B cell (primary cell): ENCODE results near the gene C20orf173. TPM values are rescaled to one million over a fixed set of nuclear protein-coding genes. Genes with fewer than 3 reads are reported as not detected.
A peak's percentile ranks its signal among the peaks of the same experiment; 100 is the strongest.

ENCODE experiments used
- ATAC-seq: fragments of 200-7000 bp; cut with Tn5 transposase; one replicate; pipeline ENCODE4 v1.10.0; 2021; ENCODE audit warnings: low read depth, mild to moderate bottlenecking, moderate number of reproducible peaks, moderate library complexity
- CTCF ChIA-PET: fragments of 350-600 bp; sonication (Branson Sonifier 250); formaldehyde crosslinking; loops from one replicate; lab custom pipeline; 2021; ENCODE audit warnings: antibody characterized with exemption, inconsistent platforms; lab: Charles Lee
- POLR2A ChIA-PET: fragments of 350-600 bp; sonication (Branson Sonifier 250); formaldehyde crosslinking; loops from one replicate; lab custom pipeline; 2021; ENCODE audit warnings: antibody characterized with exemption; lab: Charles Lee
- DNase-seq: peaks from one replicate; pipeline ENCODE4 v3.0.0; 2013
- H2AFZ ChIP-seq: 2 replicates; pipeline ENCODE4 v1.6.1; 2012; ENCODE audit warnings: mild to moderate bottlenecking, low read depth, low read length; ENCODE audit not compliant: insufficient read depth, poor library complexity, severe bottlenecking
- H3K27ac ChIP-seq, 2 donors: 1 replicate in 1 of 2; 2 replicates in 1 of 2; pipeline ENCODE4 v1.5.1; 2012 to 2013; ENCODE audit warnings: low read length in 2 of 2, mild to moderate bottlenecking in 2 of 2, moderate library complexity in 1 of 2
- H3K27me3 ChIP-seq, 4 experiments: fragments of 200-600 bp in 1 of 4; sonication (generic) in 1 of 4; replicated peaks in 1 of 4; 1 replicate in 2 of 4; 2 replicates in 2 of 4; pipeline versions ENCODE4 v1.6.1 to v1.7.0; 2013 to 2016; ENCODE audit warnings: low read length in 3 of 4, mild to moderate bottlenecking in 2 of 4, mixed read lengths in 1 of 4, moderate library complexity in 1 of 4; ENCODE audit not compliant: insufficient read depth in 4 of 4, control insufficient read depth in 3 of 4; ENCODE audit errors: control extremely low read depth in 1 of 4
- H3K36me3 ChIP-seq, 2 experiments: replicated peaks in 1 of 2; 1 replicate in 1 of 2; 2 replicates in 1 of 2; pipeline versions ENCODE4 v1.6.1 to v1.7.1; 2013; ENCODE audit warnings: low read length in 1 of 2; ENCODE audit not compliant: insufficient read depth in 2 of 2, control insufficient read depth in 1 of 2; ENCODE audit errors: control extremely low read depth in 1 of 2, extremely low read depth in 1 of 2
- H3K4me1 ChIP-seq, 2 donors: fragments of 200-600 bp in 1 of 2; sonication (generic) in 1 of 2; 1 replicate in 1 of 2; 2 replicates in 1 of 2; pipeline versions ENCODE4 v1.5.1 to v1.6.1; 2013 to 2017; ENCODE audit warnings: low read length in 2 of 2; ENCODE audit not compliant: control insufficient read depth in 2 of 2, insufficient read depth in 2 of 2
- H3K4me2 ChIP-seq: replicated peaks from 2 replicates; pipeline ENCODE3; 2012; ENCODE audit warnings: mild to moderate bottlenecking, low read depth, low read length; ENCODE audit not compliant: poor library complexity, severe bottlenecking
- H3K4me3 ChIP-seq, 5 experiments: fragments of 200-600 bp in 1 of 5; sonication (generic) in 1 of 5; 1 replicate in 3 of 5; 2 replicates in 2 of 5; pipeline versions ENCODE4 v1.5.1 to v1.7.0; 2011 to 2016; ENCODE audit warnings: low read length in 4 of 5, mild to moderate bottlenecking in 4 of 5, low read depth in 2 of 5, control low read depth in 1 of 5, moderate library complexity in 1 of 5; ENCODE audit not compliant: insufficient read depth in 1 of 5; ENCODE audit errors: control extremely low read depth in 1 of 5, extremely low read depth in 1 of 5
- H3K79me2 ChIP-seq: fragments of 200-600 bp; sonication (generic); one replicate; pipeline ENCODE4 v1.6.0; 2016; ENCODE audit warnings: low read length; ENCODE audit not compliant: control insufficient read depth, insufficient read depth
- H3K9ac ChIP-seq: fragments of 200-600 bp; sonication (generic); 2 replicates; pipeline ENCODE4 v1.6.1; 2017; ENCODE audit warnings: mild to moderate bottlenecking, low read length, moderate library complexity
- H3K9me3 ChIP-seq, 3 donors: one replicate each; pipeline versions ENCODE4 v1.6.1 to v1.7.1; 2013; ENCODE audit warnings: low read length in 2 of 3; ENCODE audit not compliant: control insufficient read depth in 2 of 3, insufficient read depth in 1 of 3; ENCODE audit errors: control extremely low read depth in 1 of 3
- H4K20me1 ChIP-seq: 2 replicates; pipeline ENCODE4 v1.6.0; 2012; ENCODE audit warnings: mild to moderate bottlenecking, low read length; ENCODE audit not compliant: insufficient read depth, control insufficient read depth, poor library complexity, severe bottlenecking
- H3K27ac Mint-ChIP-seq: one replicate; pipeline ENCODE4 v1.8.0; 2021; ENCODE audit warnings: mixed read lengths
- H3K27me3 Mint-ChIP-seq: one replicate; pipeline ENCODE4 v1.8.0; 2021; ENCODE audit warnings: mixed read lengths
- H3K4me1 Mint-ChIP-seq: one replicate; pipeline ENCODE4 v1.8.0; 2021; ENCODE audit warnings: mixed read lengths
- H3K4me3 Mint-ChIP-seq: one replicate; pipeline ENCODE4 v1.8.0; 2021; ENCODE audit warnings: mixed read lengths
- H3K9me3 Mint-ChIP-seq: one replicate; pipeline ENCODE4 v1.8.0; 2022; ENCODE audit warnings: mixed read lengths; ENCODE audit not compliant: insufficient read depth
- EZH2 ChIP-seq: IDR thresholded peaks from 2 replicates; pipeline ENCODE4 v1.6.1; 2012; ENCODE audit warnings: borderline replicate concordance, low read depth, mild to moderate bottlenecking, moderate library complexity, low read length; ENCODE audit not compliant: insufficient read depth, poor library complexity, severe bottlenecking
- WGBS: methylation state at CpG from one replicate; pipeline ENCODE4 v1.1.5; 2013; ENCODE audit warnings: missing lambda C conversion rate; ENCODE audit not compliant: insufficient coverage; 5-methylcytosine and 5-hydroxymethylcytosine counted together
- intact Hi-C: fragments of 100-400 bp; cut with micrococcal nuclease; formaldehyde crosslinking; loops from one replicate; pipeline ENCODE4 v1.10.0; 2022
- polyA plus RNA-seq: library from polyadenylated mRNA; depleted of rRNA; stranded (reverse); fragments of >200 nt; gene quantifications from 2 replicates; pipeline ENCODE4 v1.2.3, GENCODE V29; 2012
- total RNA-seq, 2 donors: library from RNA; stranded (reverse); fragments of 120-200 nt in 1 of 2; gene quantifications; 1 replicate in 1 of 2; 2 replicates in 1 of 2; pipeline versions ENCODE4 v1.2.3 to v1.2.4, GENCODE V29; 2013 to 2022
- TF ChIP-seq, protein P1 (sequence below): fragments of 200-600 bp; IDR thresholded peaks from one replicate; pipeline ENCODE4 v1.8.0; 2022; ENCODE audit warnings: antibody characterized with exemption, mild to moderate bottlenecking

C20orf173 gene
- total and polyA plus RNA-seq, 2 donors (not counting 1 experiment from before 2014, with no cell fraction given), result not detected

DNA sequence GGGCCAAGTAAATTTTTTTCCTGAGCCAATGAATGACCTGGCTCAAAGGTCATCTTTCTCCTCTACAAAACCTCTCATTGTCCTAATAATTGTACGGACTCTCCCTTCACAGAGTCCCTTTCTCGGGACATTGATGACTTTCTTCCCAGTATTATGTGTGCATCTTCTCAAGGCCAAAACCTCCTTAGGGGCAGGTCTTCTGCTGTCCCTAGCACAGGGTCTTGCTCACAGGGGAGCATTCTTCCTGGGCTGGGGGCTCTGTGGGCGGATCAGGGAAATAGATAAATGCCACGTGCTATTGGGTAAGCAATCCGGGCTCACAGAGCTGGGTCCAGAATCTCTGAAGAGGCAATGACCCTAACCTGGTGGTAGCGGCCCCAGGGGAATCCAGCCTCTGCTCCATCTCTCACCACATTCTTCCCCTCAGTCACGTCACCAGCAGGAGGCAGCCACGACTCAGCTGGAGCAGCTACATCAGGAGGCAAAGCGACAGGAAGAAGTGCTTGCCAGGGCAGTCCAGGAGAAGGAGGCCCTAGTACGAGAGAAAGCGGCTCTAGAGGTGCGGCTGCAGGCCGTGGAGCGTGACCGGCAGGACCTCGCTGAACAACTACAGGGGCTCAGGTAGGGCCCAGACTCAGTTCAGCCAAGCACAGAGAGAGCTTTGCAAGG lies 50.5 kb downstream of the C20orf173 start:
- POLR2A ChIA-PET, result interaction anchor here (1.1 kb wide), 1 partner anchor 139 kb away, joined by 3 read pairs; no protein-coding TSS in a partner anchor
- 72% methylated on average over 15 of the region's 16 CpGs for WGBS
- DNase-seq, result peak; percentile 58

More for the DNA sequence above, 50.5 kb downstream of the C20orf173 start:
- peak; percentile 68 for ATAC-seq
- CTCF ChIA-PET, result interaction anchor here (0.7 to 2.1 kb wide), 13 partner anchors 10 to 406 kb away, joined by 3 to 9 read pairs (median 5); no protein-coding TSS in a partner anchor
- Histone ChIP-seq H3K9ac (no peak overlapping the region), H3K79me2 (peaks cover 12% of the 10 kb centered on the region), H2AFZ (no peak overlapping the region), H3K9me3 (no peaks in the 10 kb centered on the region), H3K4me3 (no peak overlapping the region), H3K4me1 (peaks cover 0 to 10% of the 10 kb centered on the region in 2 donors), H3K4me2 (no peak overlapping the region), H3K36me3 (peaks cover 0 to 49% of the 10 kb centered on the region in 2 experiments), H3K27me3 (no peaks in the 10 kb centered on the region), H3K27ac (peak overlapping the region in 1 of 2 donors; percentile 18), H4K20me1 (peaks cover 10% of the 10 kb centered on the region)
- Mint-ChIP-seq H3K4me1 (peaks cover 6% of the 10 kb centered on the region), H3K27me3 (no peaks in the 10 kb centered on the region), H3K9me3 (no peaks in the 10 kb centered on the region), H3K4me3 (no peak overlapping the region), H3K27ac (peak overlapping the region; percentile 48)
- intact Hi-C loops, result loop anchor here (1.0 kb wide), 1 partner anchor 44 kb away; no protein-coding TSS in a partner anchor
- TF ChIP-seq, protein P1, sequence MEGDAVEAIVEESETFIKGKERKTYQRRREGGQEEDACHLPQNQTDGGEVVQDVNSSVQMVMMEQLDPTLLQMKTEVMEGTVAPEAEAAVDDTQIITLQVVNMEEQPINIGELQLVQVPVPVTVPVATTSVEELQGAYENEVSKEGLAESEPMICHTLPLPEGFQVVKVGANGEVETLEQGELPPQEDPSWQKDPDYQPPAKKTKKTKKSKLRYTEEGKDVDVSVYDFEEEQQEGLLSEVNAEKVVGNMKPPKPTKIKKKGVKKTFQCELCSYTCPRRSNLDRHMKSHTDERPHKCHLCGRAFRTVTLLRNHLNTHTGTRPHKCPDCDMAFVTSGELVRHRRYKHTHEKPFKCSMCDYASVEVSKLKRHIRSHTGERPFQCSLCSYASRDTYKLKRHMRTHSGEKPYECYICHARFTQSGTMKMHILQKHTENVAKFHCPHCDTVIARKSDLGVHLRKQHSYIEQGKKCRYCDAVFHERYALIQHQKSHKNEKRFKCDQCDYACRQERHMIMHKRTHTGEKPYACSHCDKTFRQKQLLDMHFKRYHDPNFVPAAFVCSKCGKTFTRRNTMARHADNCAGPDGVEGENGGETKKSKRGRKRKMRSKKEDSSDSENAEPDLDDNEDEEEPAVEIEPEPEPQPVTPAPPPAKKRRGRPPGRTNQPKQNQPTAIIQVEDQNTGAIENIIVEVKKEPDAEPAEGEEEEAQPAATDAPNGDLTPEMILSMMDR, result peak; percentile 4
- no peak for TF ChIP-seq EZH2

Other genes with a start within 250 kb of the C20orf173 start
- 74.0 and 81.2 TPM in 2 replicates for gene EIF6, start 244.9 kb downstream of the C20orf173 start, total RNA-seq
- gene EIF6, start 244.9 kb downstream of the C20orf173 start, polyA plus RNA-seq, result 54.2 and 74.1 TPM in 2 replicates
- gene FAM83C, start 237.2 kb downstream of the C20orf173 start, total RNA-seq, result not detected in 2 replicates
- gene FAM83C, start 237.2 kb downstream of the C20orf173 start, polyA plus RNA-seq, result not detected in 2 replicates
- 70.9 and 71.7 TPM in 2 replicates for gene UQCC1, start 117.7 kb downstream of the C20orf173 start, total RNA-seq
- gene UQCC1, start 117.7 kb downstream of the C20orf173 start, polyA plus RNA-seq, result 23.7 and 24.3 TPM in 2 replicates
- not detected in 2 replicates for gene GDF5, start 91.4 kb downstream of the C20orf173 start, total RNA-seq
- not detected in 2 replicates for gene GDF5, start 91.4 kb downstream of the C20orf173 start, polyA plus RNA-seq
- 78.4 and 78.5 TPM in 2 replicates for gene CEP250, start 74.1 kb downstream of the C20orf173 start, total RNA-seq
- gene CEP250, start 74.1 kb downstream of the C20orf173 start, polyA plus RNA-seq, result 14.6 and 16.5 TPM in 2 replicates
- gene ERGIC3, start 12.4 kb upstream of the C20orf173 start, total RNA-seq, result 167 and 191 TPM in 2 replicates
- 178 and 254 TPM in 2 replicates for gene ERGIC3, start 12.4 kb upstream of the C20orf173 start, polyA plus RNA-seq
- 4.7 and 5.7 TPM in 2 replicates for gene SPAG4, start 86.2 kb upstream of the C20orf173 start, total RNA-seq
- gene SPAG4, start 86.2 kb upstream of the C20orf173 start, polyA plus RNA-seq, result 3.7 and 8.8 TPM in 2 replicates
- 323 and 331 TPM in 2 replicates for gene CPNE1, start 135.2 kb upstream of the C20orf173 start, total RNA-seq
- 309 and 321 TPM in 2 replicates for gene CPNE1, start 135.2 kb upstream of the C20orf173 start, polyA plus RNA-seq
- 144 and 145 TPM in 2 replicates for gene RBM12, start 135.2 kb upstream of the C20orf173 start, total RNA-seq
- gene RBM12, start 135.2 kb upstream of the C20orf173 start, polyA plus RNA-seq, result 52.7 and 58.6 TPM in 2 replicates
- gene NFS1, start 169.7 kb upstream of the C20orf173 start, total RNA-seq, result 29.0 and 29.4 TPM in 2 replicates
- 24.7 and 30.6 TPM in 2 replicates for gene NFS1, start 169.7 kb upstream of the C20orf173 start, polyA plus RNA-seq
- gene ROMO1, start 169.8 kb upstream of the C20orf173 start, total RNA-seq, result 33.2 and 38.1 TPM in 2 replicates
- gene ROMO1, start 169.8 kb upstream of the C20orf173 start, polyA plus RNA-seq, result 131 and 145 TPM in 2 replicates
- gene RBM39, start 212.6 kb upstream of the C20orf173 start, total RNA-seq, result 689 and 698 TPM in 2 replicates
- gene RBM39, start 212.6 kb upstream of the C20orf173 start, polyA plus RNA-seq, result 217 and 380 TPM in 2 replicates
- 92.3 and 101 TPM in 2 replicates for gene PHF20, start 242.4 kb upstream of the C20orf173 start, total RNA-seq
- 53.6 and 85.3 TPM in 2 replicates for gene PHF20, start 242.4 kb upstream of the C20orf173 start, polyA plus RNA-seq